ENCODE measurements around the gene RAB13.
"Not testable (repeated sequence)": the region's sequence is repeated elsewhere in the genome, so short reads cannot be mapped to it uniquely, and the experiment has no call there.

The RAB13 gene

DNA sequence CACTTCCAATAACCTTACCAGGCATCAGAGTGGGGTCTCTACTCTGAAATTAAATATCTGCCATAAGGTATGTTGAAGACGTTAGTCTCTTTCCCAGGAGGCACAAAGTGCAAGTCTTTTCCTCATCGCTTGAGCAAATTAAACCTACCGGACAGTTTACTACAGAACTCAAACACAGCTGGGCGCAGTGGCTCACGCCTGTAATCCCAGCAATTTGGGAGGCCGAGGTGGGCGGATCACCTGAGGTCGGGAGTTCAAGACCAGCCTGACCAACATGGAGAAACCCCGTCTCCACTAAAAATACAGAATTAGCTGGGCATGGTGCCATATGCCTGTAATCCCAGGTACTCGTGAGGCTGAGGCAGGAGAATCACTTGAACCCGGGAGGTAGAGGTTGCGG lies 7.0 kb downstream of the RAB13 start:
- peak in 1 of 10 donors; percentile 13 for DNase-seq

DNA sequence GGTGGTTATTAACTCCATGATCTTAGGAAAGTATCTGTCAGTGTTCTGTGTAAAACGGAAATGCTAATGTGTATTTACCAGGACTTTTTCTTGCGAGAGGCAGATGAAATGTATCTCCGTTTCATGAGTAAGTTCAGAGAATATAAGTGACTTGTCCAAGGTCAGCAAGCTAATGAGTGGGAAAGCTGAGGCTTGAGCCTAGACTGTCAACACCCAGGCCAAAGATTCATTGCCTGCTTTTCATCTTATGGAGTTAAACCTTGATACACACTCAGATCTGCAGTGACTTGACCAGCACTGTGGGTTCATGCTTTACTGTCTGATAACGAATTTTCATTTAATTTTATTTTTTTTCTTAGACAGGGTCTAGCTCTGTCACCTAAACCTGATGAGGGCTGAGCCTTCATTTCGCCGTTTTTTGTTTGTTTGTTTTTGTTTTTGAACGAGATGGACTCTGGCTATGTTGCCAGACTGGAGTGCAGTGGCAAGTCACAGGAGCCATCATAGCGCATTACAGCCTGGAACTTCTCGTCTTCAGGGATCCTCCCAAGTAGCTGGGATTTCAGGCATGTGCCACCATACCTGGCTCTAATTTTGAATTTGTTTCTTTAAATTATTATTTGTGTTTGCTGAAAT lies 7.7 kb downstream of the RAB13 start:
- intact Hi-C loops (cut with DNase I) = no loop called here
- DNase-seq = peak in 1 of 10 donors; percentile 7

More for the DNA sequence above, 7.0 kb downstream of the RAB13 start:
- intact Hi-C loops (cut with DNase I) = not testable (repeated sequence)

DNA sequence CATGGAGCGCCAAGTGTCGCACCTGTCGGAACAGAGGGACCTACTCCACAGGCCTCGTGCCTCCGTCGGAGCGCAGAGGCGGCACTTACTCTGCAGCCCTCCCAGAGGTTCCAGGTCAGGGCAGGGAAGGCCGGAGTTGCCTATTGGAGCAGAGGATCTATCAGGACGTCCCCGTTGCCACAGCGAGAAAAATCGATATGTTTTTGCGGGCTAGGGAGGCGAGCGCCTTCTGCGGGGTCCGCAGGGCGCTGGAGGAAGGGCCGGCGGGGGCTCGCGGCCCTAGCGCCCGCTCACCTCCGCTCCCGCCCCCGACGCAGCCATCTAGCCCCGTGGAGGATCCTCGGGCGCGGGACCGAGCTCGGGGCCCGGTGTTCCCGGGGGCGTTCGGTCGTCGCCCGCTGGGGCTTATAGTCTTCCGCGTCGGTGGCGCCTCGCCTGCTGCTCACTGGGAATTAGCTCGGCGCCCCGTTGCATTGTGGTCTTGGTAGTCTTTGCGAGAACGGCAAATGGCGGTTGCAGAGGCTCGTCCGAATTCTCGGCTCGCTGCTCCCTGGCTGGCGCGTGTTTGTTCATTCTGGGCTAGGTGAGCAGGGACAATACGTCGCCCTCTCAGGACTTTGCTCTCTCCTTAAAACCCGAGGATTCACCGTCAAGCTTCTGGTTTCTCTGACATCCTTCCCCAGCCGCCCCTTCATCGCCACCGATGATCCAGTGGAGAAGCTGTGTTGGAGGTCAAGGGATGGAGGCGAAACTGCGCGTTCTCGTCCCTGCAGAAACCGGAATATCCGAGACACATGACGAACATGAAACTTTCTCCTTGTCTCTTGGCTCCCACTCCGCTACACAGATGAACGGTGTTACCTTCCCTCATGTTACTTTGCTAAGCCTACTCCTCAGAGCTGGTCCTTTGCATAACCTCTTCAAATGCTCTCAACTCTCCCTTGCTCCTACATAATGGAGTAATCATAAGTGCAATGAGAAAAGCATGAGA lies 8.6 kb downstream of the RAB13 start, which contains the start of gene JTB:
JTB (minus strand) TSS at position 425 of the 991 bp plus-strand sequence; CDS start at position 3, 422 bp downstream.
- intact Hi-C loops (cut with DNase I) = no loop called here
- peak; percentile 83 to 98 (median 90) for DNase-seq

GRCh38 chr1:153976819-153977249 lies 9.3 kb downstream of the RAB13 start:
- intact Hi-C loops (cut with DNase I) = no loop called here

DNA sequence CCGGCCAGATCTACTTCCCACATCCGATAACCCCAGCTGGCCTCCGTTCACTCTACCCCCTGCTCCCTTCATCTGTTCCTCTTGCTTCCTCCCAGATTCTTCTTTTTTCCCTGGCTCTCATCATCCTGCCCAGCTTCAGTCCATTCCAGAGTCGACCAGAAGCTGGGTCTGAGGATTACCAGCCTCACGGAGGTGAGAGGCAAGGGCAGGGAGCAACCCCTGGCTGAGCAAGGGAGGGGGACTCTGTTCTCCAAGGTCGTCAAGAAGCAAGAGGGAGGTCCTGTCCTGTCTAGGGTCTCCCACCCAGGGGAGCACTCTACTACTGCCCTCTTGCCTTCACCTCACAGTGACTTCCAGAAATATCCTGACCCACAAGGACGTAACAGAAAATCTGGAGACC lies 12.6 kb downstream of the RAB13 start:
- DNase-seq = no peak
- intact Hi-C loops (cut with DNase I) = no loop called here

More at GRCh38 chr1:153976819-153977249, 9.3 kb downstream of the RAB13 start:
- peak in 1 of 10 donors; percentile 47 for DNase-seq

DNA sequence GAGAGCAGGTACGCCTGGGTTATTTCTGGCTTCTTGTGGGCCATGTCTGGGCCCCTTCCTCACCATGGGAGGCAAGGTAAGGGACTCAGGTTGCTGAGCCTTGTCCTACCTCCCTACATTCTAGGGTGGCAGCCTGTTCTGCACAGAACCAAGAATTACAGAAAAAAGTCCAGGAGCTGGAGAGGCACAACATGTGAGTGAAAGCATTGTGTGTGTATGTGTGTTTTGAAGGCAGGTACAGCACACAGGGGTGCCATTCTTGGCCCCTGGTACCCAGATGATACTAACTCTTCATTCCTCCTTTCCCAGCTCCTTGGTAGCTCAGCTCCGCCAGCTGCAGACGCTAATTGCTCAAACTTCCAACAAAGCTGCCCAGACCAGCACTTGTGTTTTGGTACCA lies 13.1 kb downstream of the RAB13 start:
- peak in 1 of 10 donors; percentile 4 for DNase-seq

GRCh38 chr1:153970346-153970745 lies 15.8 kb downstream of the RAB13 start:
- peak in 1 of 10 donors; percentile 43 for DNase-seq

More for the DNA sequence above, 13.1 kb downstream of the RAB13 start:
- intact Hi-C loops (cut with DNase I) = no loop called here

GRCh38 chr1:153968972-153969371 lies 17.2 kb downstream of the RAB13 start:
- peak in 1 of 10 donors; percentile 21 for DNase-seq
- intact Hi-C loops (cut with DNase I) = no loop called here

More at GRCh38 chr1:153970346-153970745, 15.8 kb downstream of the RAB13 start:
- intact Hi-C loops (cut with DNase I) = no loop called here

DNA sequence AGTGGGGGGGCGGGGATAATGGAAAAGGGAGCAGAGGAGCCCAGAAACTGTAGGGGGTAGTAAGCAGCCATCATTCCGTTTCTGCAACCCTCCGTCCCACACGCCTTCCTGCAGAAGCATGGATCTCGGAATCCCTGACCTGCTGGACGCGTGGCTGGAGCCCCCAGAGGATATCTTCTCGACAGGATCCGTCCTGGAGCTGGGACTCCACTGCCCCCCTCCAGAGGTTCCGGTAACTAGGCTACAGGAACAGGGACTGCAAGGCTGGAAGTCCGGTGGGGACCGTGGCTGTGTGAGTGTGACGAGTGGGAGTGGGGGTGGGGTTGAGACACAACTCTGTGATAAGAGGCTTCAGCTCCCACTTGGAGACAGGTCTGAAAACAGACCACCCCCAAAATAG lies 17.7 kb downstream of the RAB13 start:
- intact Hi-C loops (cut with DNase I) = no loop called here
- peak in 1 of 10 donors; percentile 80 for DNase-seq

- intact Hi-C loops (cut with DNase I) = no loop called here
- peak in 2 of 10 donors; percentile 36 to 70 for DNase-seq
These were observed 18.2 kb downstream of the RAB13 start for GRCh38 chr1:153968000-153968363.

- intact Hi-C loops (cut with DNase I) = no loop called here
- DNase-seq = peak; percentile 82 to 99 (median 90)
These were observed 18.8 kb downstream of the RAB13 start, which contains the start of gene CREB3L4 for GRCh38 chr1:153967107-153967999. Gene CREB3L4 (plus strand): TSS chr1:153967902. CDS start chr1:153968526, 624 bp downstream.

DNA sequence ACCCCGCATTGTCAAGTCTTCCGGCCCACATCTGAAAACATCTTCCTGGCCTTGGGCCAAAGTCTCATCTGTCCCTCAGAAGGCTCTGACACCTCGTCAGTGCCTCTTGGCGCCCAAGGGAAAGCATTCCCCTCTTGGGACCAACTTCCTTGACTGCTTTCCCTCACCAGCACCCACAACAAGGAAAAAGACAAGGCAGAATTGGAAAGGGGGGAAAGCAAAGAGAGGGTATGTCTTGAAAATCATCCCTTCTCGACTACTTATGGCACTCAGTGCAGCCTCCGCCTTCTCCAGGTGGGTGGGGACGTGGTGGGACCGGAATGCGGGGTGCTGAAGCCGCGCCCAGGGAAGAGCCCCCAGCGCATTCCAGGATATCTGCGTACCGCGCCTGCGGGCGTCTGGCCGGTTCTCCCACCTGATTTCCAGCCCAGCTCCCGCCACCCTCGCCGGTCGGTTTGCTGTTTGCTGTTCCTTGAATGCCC lies 22.2 kb downstream of the RAB13 start:
- peak in 3 of 10 donors; percentile 10 to 86 (median 80) for DNase-seq
- intact Hi-C loops (cut with DNase I) = no loop called here

- peak; percentile 96 to 100 (median 99) for DNase-seq
- intact Hi-C loops (cut with DNase I) = no loop called here
These were observed 22.9 kb downstream of the RAB13 start, which contains the start of gene SLC39A1 for GRCh38 chr1:153963030-153963849. Gene SLC39A1 (minus strand): TSS chr1:153963537. CDS start chr1:153962715, 822 bp downstream.

DNA sequence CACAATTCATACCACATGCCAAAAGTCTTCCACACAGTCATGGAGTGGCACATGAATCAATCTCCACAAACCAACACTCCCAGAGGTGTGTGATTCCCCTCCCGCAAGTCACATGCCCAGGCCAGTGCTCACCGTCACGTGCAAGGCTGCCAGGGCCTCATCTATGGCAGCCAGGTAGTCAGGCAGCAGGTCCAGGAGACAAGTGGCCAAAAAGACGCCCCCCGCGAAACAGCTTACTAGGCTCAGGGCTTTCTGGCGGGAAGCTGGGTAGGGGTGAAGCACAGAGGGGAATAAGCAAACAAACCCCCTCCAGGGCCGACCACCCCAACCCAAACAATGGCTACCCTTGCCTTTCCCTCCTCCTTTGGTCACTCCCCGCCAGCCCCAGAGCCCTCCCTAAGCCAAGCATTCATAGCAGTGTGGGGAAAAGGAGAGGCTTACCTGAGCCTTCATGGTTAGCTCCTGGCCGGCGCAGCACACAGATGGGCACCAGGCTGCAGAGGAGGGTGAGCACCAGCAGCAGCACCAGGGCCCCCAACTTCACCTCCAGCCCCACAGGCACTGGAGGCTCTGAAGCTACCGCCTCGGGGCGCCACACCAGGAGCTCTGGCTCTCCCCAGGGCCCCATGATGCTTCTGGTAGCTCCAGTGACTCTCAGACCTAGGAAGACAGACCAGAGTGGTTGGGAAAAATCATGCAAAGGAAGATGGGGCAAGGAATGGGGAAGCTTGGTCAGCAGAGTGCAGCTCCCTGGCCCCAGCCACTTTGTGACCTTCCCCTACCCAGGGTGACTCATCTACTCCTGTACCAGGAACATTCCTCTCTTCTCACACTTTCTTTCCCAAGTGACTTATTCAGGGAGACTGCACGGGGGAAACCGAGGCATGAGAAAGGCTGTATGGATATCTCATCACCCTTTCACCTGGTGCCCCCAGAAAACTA lies 23.8 kb downstream of the RAB13 start:
- intact Hi-C loops (cut with DNase I) = no loop called here
- DNase-seq = peak in 1 of 10 donors; percentile 83

- intact Hi-C loops (cut with DNase I) = no loop called here
- no peak for DNase-seq
These were observed 24.7 kb downstream of the RAB13 start for GRCh38 chr1:153961421-153961820.

DNA sequence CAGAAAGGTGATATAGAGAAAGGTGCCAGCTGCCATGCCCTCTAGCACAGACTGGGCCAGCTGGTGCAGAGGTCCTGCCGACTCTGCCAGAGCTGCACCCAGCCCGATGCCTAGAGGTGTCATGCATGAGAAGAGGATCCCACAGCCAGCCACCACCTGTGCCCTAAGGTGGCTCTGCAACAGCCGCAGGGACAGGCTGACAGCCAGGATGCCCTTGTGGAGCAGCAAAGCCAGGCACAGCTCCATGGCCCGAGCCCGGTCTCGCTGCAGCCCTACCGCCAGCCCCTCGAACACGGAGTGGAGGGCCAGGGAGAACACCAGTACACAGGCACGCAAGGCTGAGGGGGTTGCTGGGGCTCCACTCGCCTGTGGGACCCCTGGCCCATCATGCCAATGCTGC lies 25.9 kb downstream of the RAB13 start:
- DNase-seq = peak in 1 of 10 donors; percentile 79
- intact Hi-C loops (cut with DNase I) = no loop called here

DNA sequence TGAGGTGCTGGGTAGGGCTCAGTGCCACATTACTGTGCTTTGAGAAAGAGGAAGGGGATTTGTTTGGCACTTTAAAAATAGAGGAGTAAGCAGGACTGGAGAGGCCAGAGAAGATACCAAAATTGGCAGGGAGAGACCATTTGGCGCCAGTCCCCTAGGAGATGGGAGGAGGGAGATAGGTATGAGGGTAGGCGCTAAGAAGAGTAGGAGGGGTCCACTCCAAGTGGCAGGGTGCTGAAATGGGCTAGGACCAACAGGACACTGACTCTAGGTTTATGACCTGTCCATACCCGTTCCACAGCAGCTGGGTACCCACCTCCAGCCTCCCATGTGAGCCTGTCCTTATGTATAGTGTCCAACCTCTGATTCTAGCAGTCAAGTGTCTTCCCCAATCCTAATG lies 26.7 kb downstream of the RAB13 start:
- peak in 1 of 10 donors; percentile 32 for DNase-seq
- intact Hi-C loops (cut with DNase I) = no loop called here

DNA sequence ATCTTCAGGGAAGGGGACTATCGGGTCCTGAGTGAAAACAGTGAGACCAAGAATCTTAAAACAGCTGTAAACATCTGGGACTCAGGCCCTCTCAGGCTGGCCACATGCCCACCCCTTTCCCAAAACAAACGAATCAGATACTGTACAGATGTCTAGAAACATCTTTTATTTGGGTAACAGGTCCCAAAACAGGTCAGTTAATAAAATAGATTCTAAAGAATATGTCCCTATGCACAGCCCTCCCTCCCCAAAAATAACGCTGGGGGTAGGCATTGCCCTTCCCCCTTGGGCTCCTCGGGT lies 27.2 kb downstream of the RAB13 start:
- no peak for DNase-seq
- intact Hi-C loops (cut with DNase I) = loop anchor here (1.0 kb wide), 1 partner anchor 13 kb away; the partner anchor contains the start of gene DENND4B

All from posterior cingulate gyrus (tissue), 11 donors.